Heart left ventricle (tissue), 13 donors: Measurements from ENCODE around the gene P2RY11.

Experiments
- POLR2A ChIP-seq, 2 donors: fragments of 450-650 bp; IDR thresholded peaks; one replicate each; pipeline ENCODE4 v1.6.1; 2017; ENCODE audit warnings: antibody characterized with exemption in 2 of 2, mild to moderate bottlenecking in 2 of 2, moderate library complexity in 2 of 2
- TF ChIP-seq, protein P1 (sequence below), 12 donors: fragments of 200-600 bp; sonication (generic) in 4 of 12; IDR thresholded peaks; one replicate each; pipeline versions ENCODE4 v1.5.0 to v1.8.0; 2018 to 2022; ENCODE audit warnings: antibody characterized with exemption in 12 of 12, mild to moderate bottlenecking in 5 of 12
- donor health status: ischemic (EF 13 %, LVEDD 7.1; RV severe dilation, severe dysfunction).
- donor health status: DM: no; HTN: yes; CAD: no.
- donor health status: DM: no; HTN: no; CAD: no.
- donor health status: ischemic (EF 25% LVEDD 6.9; RV normal size, moderate dysfunction).
- donor health status: ischemic (EF 25% LVEDD 5.7; RV mildly dilated, moderate dysfunction).
- donor health status: ischemic (EF 35%, LVEDD 5.7; RV mildly dilated, moderate dysfunction).
- donor health status: nonischemic (EF 11% LVEDD 7.7; RV severe dilation, severe dysfunction).
- donor health status: DM: yes; HTN: yes; CAD: no.
- donor health status: PGD.
- donor health status: ischemic (EF 29% LVEDD 5.4; RV normal size, mild dysfunction).
- donor health status: nonischemic (EF 23%, LVEDD 6.1; RV moderate dilation, normal function).

DNA sequence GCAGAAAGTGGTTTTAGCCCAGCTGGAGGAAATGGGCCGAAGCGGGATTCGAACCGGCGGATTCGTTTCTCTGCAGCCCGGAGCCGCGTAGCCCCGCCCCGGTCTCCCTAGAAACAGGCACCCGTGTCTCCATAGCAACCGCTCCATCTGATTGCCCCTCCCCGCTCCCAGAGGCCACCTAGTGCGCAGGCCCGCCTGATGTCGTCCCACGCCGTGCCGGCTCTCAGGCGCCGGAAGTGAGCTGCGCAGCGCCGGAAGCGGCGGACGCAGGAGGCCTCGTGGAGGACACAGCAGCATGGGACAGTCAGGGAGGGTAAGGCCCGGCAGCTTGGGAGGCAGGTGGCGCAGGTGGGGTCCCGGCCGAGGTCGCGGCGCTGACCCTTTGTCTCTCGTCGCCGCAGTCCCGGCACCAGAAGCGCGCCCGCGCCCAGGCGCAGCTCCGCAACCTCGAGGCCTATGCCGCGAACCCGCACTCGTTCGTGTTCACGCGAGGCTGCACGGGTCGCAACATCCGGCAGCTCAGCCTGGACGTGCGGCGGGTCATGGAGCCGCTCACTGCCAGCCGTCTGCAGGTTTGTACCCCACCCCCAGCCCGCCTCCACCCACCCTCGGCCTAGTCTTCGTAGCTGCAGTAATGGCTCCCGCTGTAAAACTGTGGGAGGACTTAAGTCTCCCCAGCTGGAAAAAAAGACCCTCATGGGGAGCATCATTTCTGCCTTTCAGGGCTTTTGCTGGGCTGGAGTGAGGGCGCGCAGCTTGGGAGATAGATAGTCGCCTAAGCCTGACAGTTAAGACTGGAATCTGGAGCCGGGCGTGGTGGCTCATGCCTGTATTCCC lies 5.2 kb upstream of the P2RY11 start, which contains the start of gene PPAN:
- TF ChIP-seq, protein P1, sequence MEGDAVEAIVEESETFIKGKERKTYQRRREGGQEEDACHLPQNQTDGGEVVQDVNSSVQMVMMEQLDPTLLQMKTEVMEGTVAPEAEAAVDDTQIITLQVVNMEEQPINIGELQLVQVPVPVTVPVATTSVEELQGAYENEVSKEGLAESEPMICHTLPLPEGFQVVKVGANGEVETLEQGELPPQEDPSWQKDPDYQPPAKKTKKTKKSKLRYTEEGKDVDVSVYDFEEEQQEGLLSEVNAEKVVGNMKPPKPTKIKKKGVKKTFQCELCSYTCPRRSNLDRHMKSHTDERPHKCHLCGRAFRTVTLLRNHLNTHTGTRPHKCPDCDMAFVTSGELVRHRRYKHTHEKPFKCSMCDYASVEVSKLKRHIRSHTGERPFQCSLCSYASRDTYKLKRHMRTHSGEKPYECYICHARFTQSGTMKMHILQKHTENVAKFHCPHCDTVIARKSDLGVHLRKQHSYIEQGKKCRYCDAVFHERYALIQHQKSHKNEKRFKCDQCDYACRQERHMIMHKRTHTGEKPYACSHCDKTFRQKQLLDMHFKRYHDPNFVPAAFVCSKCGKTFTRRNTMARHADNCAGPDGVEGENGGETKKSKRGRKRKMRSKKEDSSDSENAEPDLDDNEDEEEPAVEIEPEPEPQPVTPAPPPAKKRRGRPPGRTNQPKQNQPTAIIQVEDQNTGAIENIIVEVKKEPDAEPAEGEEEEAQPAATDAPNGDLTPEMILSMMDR (IDR thresholded peaks at IDR 0.05): no peak
- TF ChIP-seq POLR2A (IDR thresholded peaks at IDR 0.05): peak in 1 of 2 donors; percentile 72
